Lower leg skin (tissue), 3 donors: ENCODE measurements around the gene SRP9.

ENCODE experiments used
- POLR2A ChIP-seq, 2 donors: fragments of 450-650 bp; IDR thresholded peaks; one replicate each; pipeline ENCODE4 v1.6.1; 2016 to 2017; ENCODE audit warnings: antibody characterized with exemption in 2 of 2, mild to moderate bottlenecking in 1 of 2, moderate library complexity in 1 of 2
- TF ChIP-seq, protein P1 (sequence below), 3 donors: fragments of 450-650 bp; IDR thresholded peaks; one replicate each; pipeline ENCODE4 v1.5.1; 2016; ENCODE audit warnings: antibody characterized with exemption in 3 of 3, mild to moderate bottlenecking in 3 of 3, moderate library complexity in 2 of 3

DNA sequence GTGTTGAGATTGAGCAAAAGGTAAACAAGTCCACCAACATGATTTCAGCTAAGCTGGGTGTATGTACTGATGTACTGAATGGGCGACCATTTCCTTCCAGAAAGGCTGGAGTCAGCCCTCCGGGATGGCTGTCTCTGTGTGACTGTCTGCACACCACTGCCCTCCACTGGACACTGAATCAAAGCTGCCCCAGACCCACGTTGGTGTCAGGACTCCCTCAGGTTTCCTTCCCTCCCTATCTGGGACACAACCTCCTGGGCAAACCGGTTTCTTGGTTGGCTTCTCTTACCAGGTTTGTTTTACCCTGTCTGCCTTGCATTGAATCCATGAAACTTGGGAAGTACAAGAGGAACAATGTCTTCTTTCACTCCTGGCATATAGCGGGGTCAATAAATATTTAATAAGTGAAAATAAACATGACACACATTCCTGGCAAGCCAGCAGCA lies 5.3 kb upstream of the SRP9 start:
- TF ChIP-seq, protein P1, sequence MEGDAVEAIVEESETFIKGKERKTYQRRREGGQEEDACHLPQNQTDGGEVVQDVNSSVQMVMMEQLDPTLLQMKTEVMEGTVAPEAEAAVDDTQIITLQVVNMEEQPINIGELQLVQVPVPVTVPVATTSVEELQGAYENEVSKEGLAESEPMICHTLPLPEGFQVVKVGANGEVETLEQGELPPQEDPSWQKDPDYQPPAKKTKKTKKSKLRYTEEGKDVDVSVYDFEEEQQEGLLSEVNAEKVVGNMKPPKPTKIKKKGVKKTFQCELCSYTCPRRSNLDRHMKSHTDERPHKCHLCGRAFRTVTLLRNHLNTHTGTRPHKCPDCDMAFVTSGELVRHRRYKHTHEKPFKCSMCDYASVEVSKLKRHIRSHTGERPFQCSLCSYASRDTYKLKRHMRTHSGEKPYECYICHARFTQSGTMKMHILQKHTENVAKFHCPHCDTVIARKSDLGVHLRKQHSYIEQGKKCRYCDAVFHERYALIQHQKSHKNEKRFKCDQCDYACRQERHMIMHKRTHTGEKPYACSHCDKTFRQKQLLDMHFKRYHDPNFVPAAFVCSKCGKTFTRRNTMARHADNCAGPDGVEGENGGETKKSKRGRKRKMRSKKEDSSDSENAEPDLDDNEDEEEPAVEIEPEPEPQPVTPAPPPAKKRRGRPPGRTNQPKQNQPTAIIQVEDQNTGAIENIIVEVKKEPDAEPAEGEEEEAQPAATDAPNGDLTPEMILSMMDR (IDR thresholded peaks at IDR 0.05): peak in 1 of 3 donors; percentile 47
- TF ChIP-seq POLR2A (IDR thresholded peaks at IDR 0.05): no peak
